Right lobe of liver (tissue), 6 donors: ENCODE results near the gene TMEM190. TPM values are rescaled to one million over a fixed set of nuclear protein-coding genes. Genes with fewer than 3 reads are reported as not detected.

Source experiments
- ATAC-seq, 4 donors: fragments of 200-7000 bp; cut with Tn5 transposase; one replicate each; pipeline ENCODE4 v1.9.1; 2020; ENCODE audit warnings: mild to moderate bottlenecking in 4 of 4, moderate library complexity in 4 of 4
- DNase-seq, 3 donors: peaks; one replicate each; pipeline ENCODE4 v3.0.0-alpha.2; 2020
- H3K27ac ChIP-seq, 3 donors: fragments of 200-600 bp; one replicate each; pipeline ENCODE4 v1.8.0; 2022
- H3K27me3 ChIP-seq, 2 donors: fragments of 200-600 bp; one replicate each; pipeline ENCODE4 v1.8.0; 2022
- H3K36me3 ChIP-seq, 4 donors: fragments of 200-600 bp; sonication (generic) in 1 of 4; one replicate each; pipeline versions ENCODE4 v1.5.1 to v1.8.0; 2017 to 2022; ENCODE audit warnings: control low read depth in 1 of 4
- H3K4me1 ChIP-seq, 4 donors: fragments of 200-600 bp; sonication (generic) in 1 of 4; one replicate each; pipeline versions ENCODE4 v1.5.1 to v1.8.0; 2017 to 2022; ENCODE audit warnings: control low read depth in 1 of 4
- H3K4me3 ChIP-seq, 3 donors: fragments of 200-600 bp; one replicate each; pipeline ENCODE4 v1.8.0; 2022
- H3K9me3 ChIP-seq, 4 donors: fragments of 200-600 bp; sonication (generic) in 1 of 4; one replicate each; pipeline versions ENCODE4 v1.5.1 to v1.8.0; 2017 to 2022; ENCODE audit warnings: control low read depth in 1 of 4
- CTCF ChIP-seq, 4 donors: fragments of 200-600 bp in 3 of 4; fragments of 450-650 bp in 1 of 4; IDR thresholded peaks; one replicate each; pipeline versions ENCODE4 v1.5.1 to v1.8.0; 2016 to 2022; ENCODE audit warnings: antibody characterized with exemption in 4 of 4, mild to moderate bottlenecking in 2 of 4
- POLR2A ChIP-seq: fragments of 450-650 bp; IDR thresholded peaks from one replicate; pipeline ENCODE4 v1.6.1; 2017; ENCODE audit warnings: antibody characterized with exemption, mild to moderate bottlenecking
- WGBS: methylation state at CpG from one replicate; pipeline ENCODE4 v1.1.6; 2018; ENCODE audit warnings: low coverage, low lambda C conversion rate; ENCODE audit not compliant: insufficient coverage; ENCODE audit errors: missing lambda C conversion rate; 5-methylcytosine and 5-hydroxymethylcytosine counted together
- intact Hi-C, 2 donors: fragments of 100-400 bp; cut with DNase I; formaldehyde crosslinking; loops; one replicate each; pipeline versions ENCODE4 v1.11.2 to v1.14.1; 2022
- total RNA-seq, 6 experiments: library from RNA; depleted of rRNA in 2 of 6; stranded (reverse); fragments of >200 nt in 2 of 6; fragmentation: NEBNext Ultra II Directional in 3 of 6; extraction: Animal tissue kit (Norgen Biotek cat#: 25700) in 3 of 6; gene quantifications; one replicate each; pipeline versions ENCODE4 v1.1.0 to v1.2.4, GENCODE V29; 2016 to 2023
- donor health status: DM: no; HTN: yes; CAD: no.
- donor health status: DM: no; HTN: no; CAD: no.
- donor health status: DM: no; HTN: no; CAD: no.
- donor health status: DM: no; HTN: yes; CAD: no.
- donor health status: DM: no; HTN: yes; CAD: no.

Gene TMEM190
- total RNA-seq, 6 experiments from 2014 or later, result not detected

GRCh38 chr19:55385724-55386492 is 9.3 kb downstream of the TMEM190 start, which contains the start of gene RPL28:
TSS of gene RPL28 (plus strand) at chr19:55385932. CDS start at chr19:55386358, 426 bp downstream.
- TF ChIP-seq CTCF (IDR thresholded peaks at IDR 0.05) (no peak), POLR2A (peak; percentile 98)
- intact Hi-C loops, result no loop called here
- Histone ChIP-seq H3K27me3 (no peaks in the 10 kb centered on the region), H3K36me3 (peaks cover 0 to 28% (median 11%) of the 10 kb centered on the region in 4 donors), H3K4me3 (peak within 1 kb of the TSS; percentile 89 to 96 (median 89)), H3K27ac (peak within 1 kb of the TSS; percentile 89 to 92 (median 90)), H3K4me1 (peaks cover 0 to 34% (median 15%) of the 10 kb centered on the region in 4 donors), H3K9me3 (no peaks in the 10 kb centered on the region)
- ATAC-seq, result peak; percentile 85 to 88 (median 86)
- DNase-seq, result peak; percentile 97 to 98 (median 98)
- 0% methylated on average over 27 of the region's 68 CpGs for WGBS

- ATAC-seq, result no peak
- intact Hi-C loops, result no loop called here
- TF ChIP-seq CTCF (IDR thresholded peaks at IDR 0.05) (no peak), POLR2A (no peak)
- Histone ChIP-seq H3K27me3 (no peaks in the 10 kb centered on the region), H3K4me1 (peaks cover 0 to 34% (median 15%) of the 10 kb centered on the region in 4 donors), H3K9me3 (no peaks in the 10 kb centered on the region), H3K4me3 (peak overlapping the region; percentile 89 to 96 (median 89)), H3K27ac (peak overlapping the region; percentile 73 to 92 (median 79)), H3K36me3 (peaks cover 0 to 28% (median 11%) of the 10 kb centered on the region in 4 donors)
- peak in 1 of 3 donors; percentile 61 for DNase-seq
- 9% methylated on average over 11 of the region's 33 CpGs for WGBS
These were observed 9.9 kb downstream of the TMEM190 start for GRCh38 chr19:55386493-55386971.

- peaks cover 0 to 28% (median 11%) of the 10 kb centered on the region in 4 donors for H3K36me3 ChIP-seq
- 37% methylated on average over 2 of the region's 24 CpGs for WGBS
- H3K9me3 ChIP-seq, result no peaks in the 10 kb centered on the region
- DNase-seq (no peak), ATAC-seq (no peak)
- H3K27me3 ChIP-seq, result no peaks in the 10 kb centered on the region
- intact Hi-C loops, result no loop called here
- H3K4me3 ChIP-seq, result no peak overlapping the region
- no peak for TF ChIP-seq CTCF (IDR thresholded peaks at IDR 0.05)
- TF ChIP-seq POLR2A, result no peak
- peaks cover 0 to 33% (median 15%) of the 10 kb centered on the region in 4 donors for H3K4me1 ChIP-seq
- H3K27ac ChIP-seq, result no peak overlapping the region
These were observed 11.3 kb downstream of the TMEM190 start for GRCh38 chr19:55387736-55388497.

GRCh38 chr19:55389386-55390317 is 13.0 kb downstream of the TMEM190 start:
- Histone ChIP-seq H3K4me1 (peaks cover 0 to 25% (median 12%) of the 10 kb centered on the region in 4 donors), H3K9me3 (no peaks in the 10 kb centered on the region), H3K36me3 (peaks cover 0 to 28% (median 11%) of the 10 kb centered on the region in 4 donors), H3K4me3 (no peak overlapping the region), H3K27me3 (no peaks in the 10 kb centered on the region), H3K27ac (no peak overlapping the region)
- intact Hi-C loops, result no loop called here
- WGBS, result 84% methylated on average over 15 of the region's 21 CpGs
- ATAC-seq, result no peak
- no peak for DNase-seq
- TF ChIP-seq CTCF (IDR thresholded peaks at IDR 0.05), result no peak
- TF ChIP-seq POLR2A, result no peak
